ENCODE results near the gene FALEC.
A peak's percentile ranks its signal among the peaks of the same experiment; 100 is the strongest.

Gene FALEC

DNA sequence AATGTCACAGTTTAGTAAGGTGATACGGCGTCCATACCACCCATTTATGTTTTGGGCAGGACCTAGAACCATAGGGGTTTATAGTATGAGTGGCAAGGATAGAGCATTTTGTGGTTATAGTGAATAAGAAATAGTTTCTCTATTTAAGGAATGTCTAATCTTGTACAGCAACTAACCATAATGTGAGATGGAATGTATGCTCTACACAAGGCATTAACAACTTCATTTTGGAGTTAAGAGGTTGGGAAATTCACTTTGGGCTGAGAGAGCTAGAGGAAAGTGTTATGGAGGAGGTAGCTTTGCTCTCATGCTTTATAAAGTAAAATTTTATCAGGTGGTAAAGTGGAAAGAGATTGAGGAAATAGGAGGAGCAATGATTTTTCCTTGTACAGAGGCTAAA lies 66.8 kb downstream of the FALEC start:
- TF ChIP-seq, protein P1, sequence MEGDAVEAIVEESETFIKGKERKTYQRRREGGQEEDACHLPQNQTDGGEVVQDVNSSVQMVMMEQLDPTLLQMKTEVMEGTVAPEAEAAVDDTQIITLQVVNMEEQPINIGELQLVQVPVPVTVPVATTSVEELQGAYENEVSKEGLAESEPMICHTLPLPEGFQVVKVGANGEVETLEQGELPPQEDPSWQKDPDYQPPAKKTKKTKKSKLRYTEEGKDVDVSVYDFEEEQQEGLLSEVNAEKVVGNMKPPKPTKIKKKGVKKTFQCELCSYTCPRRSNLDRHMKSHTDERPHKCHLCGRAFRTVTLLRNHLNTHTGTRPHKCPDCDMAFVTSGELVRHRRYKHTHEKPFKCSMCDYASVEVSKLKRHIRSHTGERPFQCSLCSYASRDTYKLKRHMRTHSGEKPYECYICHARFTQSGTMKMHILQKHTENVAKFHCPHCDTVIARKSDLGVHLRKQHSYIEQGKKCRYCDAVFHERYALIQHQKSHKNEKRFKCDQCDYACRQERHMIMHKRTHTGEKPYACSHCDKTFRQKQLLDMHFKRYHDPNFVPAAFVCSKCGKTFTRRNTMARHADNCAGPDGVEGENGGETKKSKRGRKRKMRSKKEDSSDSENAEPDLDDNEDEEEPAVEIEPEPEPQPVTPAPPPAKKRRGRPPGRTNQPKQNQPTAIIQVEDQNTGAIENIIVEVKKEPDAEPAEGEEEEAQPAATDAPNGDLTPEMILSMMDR (conservative IDR thresholded peaks at IDR 0.05; ENCODE audit: low read length), result no peak
- H3K4me3 ChIP-seq (ENCODE audit: low read length), result no peak overlapping the region
- DNase-seq (ENCODE audit: low read depth), result peak; percentile 67
